ENCODE measurements around the gene GGN.
A peak's percentile ranks its signal among the peaks of the same experiment; 100 is the strongest.

Gene GGN

GRCh38 chr19:38376576-38376975 lies 11.3 kb downstream of the GGN start:
- TF ChIP-seq CTCF (IDR thresholded peaks at IDR 0.05; ENCODE audit: low read depth, low read length), result no peak
- DNase-seq (ENCODE audit: extremely low read depth, low read depth), result no peak

GRCh38 chr19:38375748-38376147 lies 12.1 kb downstream of the GGN start:
- no peak for DNase-seq (ENCODE audit: extremely low read depth, low read depth)
- no peak for TF ChIP-seq CTCF (IDR thresholded peaks at IDR 0.05; ENCODE audit: low read depth, low read length)

GRCh38 chr19:38375098-38375493 lies 12.7 kb downstream of the GGN start:
- no peak for DNase-seq (ENCODE audit: extremely low read depth, low read depth)
- TF ChIP-seq CTCF (IDR thresholded peaks at IDR 0.05; ENCODE audit: low read depth, low read length), result no peak

- TF ChIP-seq CTCF (IDR thresholded peaks at IDR 0.05; ENCODE audit: low read depth, low read length), result peak; percentile 20
- DNase-seq (ENCODE audit: extremely low read depth, low read depth), result peak; percentile 96
These were observed 13.3 kb downstream of the GGN start, which contains the start of gene PSMD8 for GRCh38 chr19:38374332-38375097. PSMD8 (plus strand) TSS chr19:38374571; CDS start chr19:38374602, 31 bp downstream.

- DNase-seq (ENCODE audit: extremely low read depth, low read depth), result no peak
- no peak for TF ChIP-seq CTCF (IDR thresholded peaks at IDR 0.05; ENCODE audit: low read depth, low read length)
These were observed 13.9 kb downstream of the GGN start for GRCh38 chr19:38373907-38374331.

- DNase-seq (ENCODE audit: extremely low read depth, low read depth), result no peak
- no peak for TF ChIP-seq CTCF (IDR thresholded peaks at IDR 0.05; ENCODE audit: low read depth, low read length)
These were observed 16.8 kb downstream of the GGN start for GRCh38 chr19:38371081-38371480.

- DNase-seq (ENCODE audit: extremely low read depth, low read depth), result no peak
- no peak for TF ChIP-seq CTCF (IDR thresholded peaks at IDR 0.05; ENCODE audit: low read depth, low read length)
These were observed 17.5 kb downstream of the GGN start for GRCh38 chr19:38370299-38370698.
